RWPE2 (cell line): Measurements from ENCODE around the gene NAALADL2.

ENCODE experiments used
- ATAC-seq: fragments of 200-7000 bp; cut with Tn5 transposase; 3 replicates; pipeline ENCODE4 v1.9.1; 2021; ENCODE audit warnings: low read depth
- DNase-seq: peaks from one replicate; pipeline ENCODE4 v3.0.0-alpha.2; 2020; ENCODE audit warnings: low spot score
- H3K27ac ChIP-seq: fragments of 450-650 bp; 2 replicates; pipeline ENCODE4 v1.5.1; 2017; ENCODE audit warnings: mild to moderate bottlenecking; ENCODE audit not compliant: poor library complexity, severe bottlenecking
- H3K27me3 ChIP-seq: fragments of 250-450 bp; sonication (Bioruptor Pico); 2 replicates; pipeline ENCODE4 v1.5.1; 2021; ENCODE audit warnings: mild to moderate bottlenecking, moderate library complexity; ENCODE audit not compliant: insufficient read depth, poor library complexity, severe bottlenecking
- H3K36me3 ChIP-seq: fragments of 250-450 bp; sonication (Bioruptor Pico); 2 replicates; pipeline ENCODE4 v1.5.1; 2020; ENCODE audit warnings: low read depth, mild to moderate bottlenecking, moderate library complexity
- H3K4me1 ChIP-seq: fragments of 250-450 bp; sonication (Bioruptor Pico); 2 replicates; pipeline ENCODE4 v1.5.1; 2021; ENCODE audit warnings: mild to moderate bottlenecking, moderate library complexity; ENCODE audit not compliant: insufficient read depth, poor library complexity, severe bottlenecking
- H3K4me3 ChIP-seq: fragments of 250-450 bp; sonication (Bioruptor Pico); 2 replicates; pipeline ENCODE4 v1.5.1; 2021; ENCODE audit warnings: mild to moderate bottlenecking, moderate library complexity; ENCODE audit not compliant: severe bottlenecking
- H3K9me3 ChIP-seq: fragments of 250-450 bp; sonication (Bioruptor Pico); 2 replicates; pipeline ENCODE4 v1.5.1; 2021; ENCODE audit warnings: mild to moderate bottlenecking, moderate library complexity; ENCODE audit not compliant: severe bottlenecking
- CTCF ChIP-seq: fragments of 450-650 bp; IDR thresholded peaks from one replicate; pipeline ENCODE4 v1.5.1; 2017; ENCODE audit warnings: mild to moderate bottlenecking, moderate library complexity; ENCODE audit not compliant: poor library complexity, severe bottlenecking

The NAALADL2 gene

GRCh38 chr3:175857666-175858270, 998.6 kb downstream of the NAALADL2 start:
- H3K36me3 ChIP-seq, result no peaks in the 10 kb centered on the region

More at GRCh38 chr3:175857666-175858270, 998.6 kb downstream of the NAALADL2 start:
- Histone ChIP-seq H3K9me3 (no peaks in the 10 kb centered on the region), H3K4me1 (no peaks in the 10 kb centered on the region), H3K27me3 (no peaks in the 10 kb centered on the region), H3K4me3 (no peak overlapping the region), H3K27ac (no peak overlapping the region)
- TF ChIP-seq CTCF, result no peak
- no peak for DNase-seq
- ATAC-seq, result no peak
